ENCODE measurements around the gene LANCL2. TPM values are rescaled to one million over a fixed set of nuclear protein-coding genes. Genes with fewer than 3 reads are reported as not detected.
"Not testable (repeated sequence)": the region's sequence is repeated elsewhere in the genome, so short reads cannot be mapped to it uniquely, and the experiment has no call there.

LANCL2 gene
- total RNA-seq, 1 donor from 2014 or later, result 11.0 TPM

GRCh38 chr7:55405856-55406541 lies 40.9 kb downstream of the LANCL2 start:
- no peak for DNase-seq

DNA sequence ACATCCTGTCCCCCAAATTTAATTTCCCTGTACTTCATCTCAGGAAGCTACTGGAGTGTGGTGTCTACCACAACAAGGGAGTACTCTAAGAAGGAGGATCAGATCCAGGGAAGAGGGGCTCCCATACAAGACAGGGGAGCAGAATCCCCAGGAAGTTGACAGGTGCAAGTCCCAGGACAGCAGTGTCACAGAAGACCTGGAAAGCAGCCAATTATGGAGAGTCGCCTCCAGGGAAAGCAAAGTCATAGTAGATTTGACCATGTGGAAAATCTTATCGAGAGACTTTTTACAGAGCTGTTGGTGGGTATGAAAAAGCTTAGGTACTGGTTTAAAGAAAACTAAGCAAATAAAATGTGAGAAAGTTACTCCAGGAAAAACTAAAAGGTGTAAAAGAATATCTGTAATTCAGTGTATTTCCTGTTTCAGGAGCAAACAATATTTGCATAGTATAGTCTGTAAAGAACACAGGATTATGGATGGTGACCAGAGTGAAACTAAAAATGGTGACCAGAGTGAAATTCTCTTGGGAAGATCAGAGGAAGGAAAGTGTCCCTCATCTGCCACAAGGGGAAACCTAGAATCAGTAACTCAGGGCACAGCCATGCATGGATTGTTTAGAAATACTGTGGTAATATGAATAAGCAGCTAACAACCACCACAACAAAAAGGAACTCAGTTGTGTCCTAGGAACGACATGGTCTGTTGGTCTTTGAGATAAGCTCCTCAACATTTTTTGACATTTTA lies 44.5 kb downstream of the LANCL2 start:
- no peak for DNase-seq

DNA sequence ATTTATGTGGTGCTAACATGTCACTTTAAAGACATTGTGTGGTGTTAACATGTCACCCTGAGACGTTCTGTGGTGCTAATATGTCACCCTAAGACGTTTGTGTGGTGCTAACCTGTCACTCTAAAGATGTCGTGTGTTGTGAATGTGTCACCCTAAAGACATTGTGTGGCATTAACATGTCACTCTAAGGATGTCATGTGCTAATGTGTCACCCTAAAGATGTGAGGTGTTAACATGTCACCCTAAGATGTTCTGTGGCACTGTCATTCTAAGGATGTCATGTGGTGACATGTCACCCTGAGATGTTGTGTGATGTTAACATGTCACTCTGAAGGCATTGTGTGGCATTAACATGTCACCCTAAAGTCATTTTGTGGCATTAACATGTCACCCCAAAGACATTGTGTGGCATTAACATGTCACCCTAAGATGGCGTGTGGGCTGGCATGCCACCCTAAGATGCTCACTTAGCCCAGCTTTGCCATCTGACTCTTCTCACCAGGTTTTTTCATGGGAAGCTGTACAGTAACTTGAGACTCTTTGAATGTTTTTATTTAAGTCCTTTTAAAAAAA lies 45.6 kb downstream of the LANCL2 start:
- DNase-seq, result no peak

- DNase-seq, result no peak
These were observed 46.7 kb downstream of the LANCL2 start for GRCh38 chr7:55411844-55412243.

GRCh38 chr7:55413442-55413841 lies 48.3 kb downstream of the LANCL2 start:
- no peak for DNase-seq

DNA sequence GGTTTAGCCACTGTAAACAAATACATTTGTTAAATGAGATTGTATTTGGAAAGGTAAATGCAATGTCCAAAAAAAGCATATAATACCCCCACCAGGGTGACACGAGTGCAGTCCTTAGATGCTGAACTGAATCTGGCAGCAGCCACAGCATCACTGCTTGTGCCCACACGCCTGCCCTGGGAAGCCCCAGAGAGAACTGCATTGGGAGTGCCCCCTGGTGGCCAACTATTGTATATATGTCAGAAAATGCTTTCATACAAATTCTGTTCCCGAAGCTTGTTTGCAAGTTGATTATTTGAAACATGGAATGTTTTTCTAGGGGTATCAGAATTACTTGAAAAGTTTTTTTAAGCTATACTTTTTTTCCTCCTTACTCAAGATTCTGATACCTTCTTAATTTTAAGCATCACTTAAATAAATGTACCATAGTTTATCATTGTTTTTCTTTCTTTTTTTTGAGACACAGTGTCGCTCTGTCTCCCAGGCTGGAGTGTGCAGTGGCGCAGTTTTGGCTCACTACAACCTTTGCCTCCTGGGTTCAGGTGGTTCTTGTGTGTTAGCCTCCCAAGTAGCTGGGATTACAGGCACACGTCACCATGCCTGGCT lies 50.1 kb downstream of the LANCL2 start:
- DNase-seq, result peak; percentile 13

DNA sequence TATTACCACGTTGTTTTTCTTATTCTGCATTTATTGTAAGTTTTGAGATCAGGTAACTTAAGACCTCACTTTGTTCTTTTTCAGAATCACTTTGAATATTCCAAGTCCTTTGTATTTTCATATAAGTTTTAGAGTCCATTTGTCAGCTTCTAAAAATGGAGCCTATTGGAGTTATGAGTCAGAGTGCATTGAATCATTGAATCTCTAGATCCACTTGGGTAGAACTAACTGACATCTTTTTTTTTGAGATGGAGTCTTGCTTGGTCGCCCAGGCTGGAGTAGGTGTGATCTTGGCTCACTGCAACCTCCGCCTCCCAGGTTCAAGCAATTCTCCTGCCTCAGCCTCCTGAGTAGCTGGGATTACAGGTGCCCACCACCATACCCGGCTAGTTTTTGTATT lies 52.3 kb downstream of the LANCL2 start:
- not testable (repeated sequence) for DNase-seq

DNA sequence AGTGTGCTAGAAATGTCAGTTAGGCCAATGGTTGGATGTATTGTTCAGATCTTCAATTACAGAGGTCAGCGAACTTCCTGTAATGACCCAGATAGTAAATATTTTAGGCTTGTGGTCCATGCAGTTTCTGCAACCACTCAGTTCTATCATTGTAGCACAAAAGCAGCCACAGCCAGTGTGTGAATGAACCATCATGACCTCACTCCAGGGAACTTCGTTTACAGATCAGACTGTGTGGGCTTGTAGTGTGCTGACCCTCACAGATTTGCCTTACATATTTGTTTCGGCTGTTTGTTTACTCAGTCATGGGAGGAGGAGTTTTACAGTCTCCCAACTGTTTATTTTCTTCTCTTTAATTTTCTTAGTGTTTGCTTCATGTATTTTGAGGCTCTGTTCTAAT lies 55.4 kb downstream of the LANCL2 start:
- DNase-seq, result no peak

- no peak for DNase-seq
These were observed 58.2 kb downstream of the LANCL2 start for GRCh38 chr7:55423277-55423711.

DNA sequence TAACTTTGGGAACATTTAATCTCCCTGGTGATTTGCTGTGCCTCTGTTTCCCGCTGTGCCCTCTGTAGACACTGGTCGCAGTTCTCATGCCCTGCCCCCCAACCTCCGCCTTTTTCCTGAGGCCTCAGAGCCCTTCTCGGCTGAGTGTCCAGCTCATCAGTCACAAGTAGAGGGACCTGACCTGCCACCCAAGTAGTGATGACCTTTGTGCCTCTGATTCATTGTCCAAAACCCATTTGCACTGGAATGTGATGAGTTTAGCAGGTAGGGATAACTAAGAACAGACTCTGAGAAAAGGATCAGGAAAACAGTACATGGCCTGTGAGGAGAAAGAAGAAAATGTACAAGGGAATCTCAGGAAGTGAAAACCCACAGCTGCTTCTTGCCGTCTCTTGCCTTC lies 58.8 kb downstream of the LANCL2 start:
- DNase-seq, result no peak

DNA sequence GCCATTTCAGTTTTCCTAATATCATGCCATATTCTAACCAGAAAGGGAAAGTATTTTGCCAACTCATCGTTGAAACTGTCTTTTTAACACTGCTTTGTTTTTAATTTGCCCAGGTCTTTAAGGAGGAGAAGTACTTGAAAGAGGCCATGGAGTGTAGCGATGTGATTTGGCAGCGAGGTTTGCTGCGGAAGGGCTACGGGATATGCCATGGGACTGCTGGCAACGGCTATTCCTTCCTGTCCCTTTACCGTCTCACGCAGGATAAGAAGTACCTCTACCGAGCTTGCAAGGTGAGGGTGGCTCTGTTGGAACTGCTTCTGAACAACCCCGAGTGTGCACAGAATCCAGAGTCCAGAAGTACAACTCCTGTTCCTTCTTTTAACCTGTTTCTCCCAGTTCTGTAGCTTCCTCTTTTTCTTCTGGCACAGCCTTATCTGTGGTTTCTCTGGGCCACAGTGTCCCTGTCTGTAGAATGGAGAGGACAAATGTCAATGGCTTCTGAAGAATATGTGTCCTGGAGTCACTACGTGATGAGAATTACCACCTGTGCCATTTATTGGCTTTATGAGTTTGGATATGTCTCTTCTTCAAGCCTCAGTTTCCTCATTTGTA lies 60.1 kb downstream of the LANCL2 start:
- no peak for DNase-seq

DNA sequence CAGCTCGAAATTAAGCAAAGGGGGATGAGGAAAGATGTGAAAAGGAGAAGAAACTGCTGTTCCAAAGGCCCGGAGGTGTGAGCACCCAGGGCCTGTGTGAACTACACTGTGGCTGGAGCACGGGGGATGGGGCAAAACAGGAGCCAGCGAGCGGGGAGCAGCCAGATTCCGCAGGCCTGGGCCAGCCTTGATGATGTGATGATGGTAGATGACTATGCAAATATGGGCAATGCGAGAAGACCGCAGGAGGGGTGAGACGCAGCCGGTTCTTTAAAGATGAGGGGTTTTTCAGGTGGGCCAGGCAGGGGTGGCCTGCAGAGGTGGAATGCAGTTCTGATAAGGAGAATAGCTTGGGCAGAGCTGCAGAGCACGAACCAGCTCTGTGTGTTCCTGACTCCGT lies 61.5 kb downstream of the LANCL2 start:
- DNase-seq, result no peak

GRCh38 chr7:55427342-55427741 lies 62.2 kb downstream of the LANCL2 start:
- no peak for DNase-seq

DNA sequence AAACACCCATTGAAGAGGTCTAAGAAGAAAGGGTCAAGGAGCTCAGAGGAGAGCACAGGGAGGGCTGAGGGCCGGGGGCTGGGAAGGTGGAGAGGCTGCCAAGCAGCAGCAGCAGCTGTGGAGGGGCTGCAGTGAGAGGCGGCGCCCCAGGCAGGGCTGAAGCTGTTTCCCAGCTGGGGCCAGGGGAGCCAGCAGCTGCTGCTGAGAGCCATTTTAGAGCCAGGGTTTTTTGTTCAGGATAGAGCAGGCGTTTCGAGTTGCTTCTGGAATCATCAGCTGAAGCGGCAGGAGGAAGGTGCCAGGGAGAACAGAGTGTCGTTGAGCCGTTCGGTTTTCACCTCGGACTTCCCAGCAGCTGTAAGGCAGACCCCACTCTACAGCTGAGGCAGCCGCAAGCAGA lies 62.7 kb downstream of the LANCL2 start:
- DNase-seq, result no peak

GRCh38 chr7:55429835-55430499 lies 64.8 kb downstream of the LANCL2 start:
- no peak for DNase-seq

DNA sequence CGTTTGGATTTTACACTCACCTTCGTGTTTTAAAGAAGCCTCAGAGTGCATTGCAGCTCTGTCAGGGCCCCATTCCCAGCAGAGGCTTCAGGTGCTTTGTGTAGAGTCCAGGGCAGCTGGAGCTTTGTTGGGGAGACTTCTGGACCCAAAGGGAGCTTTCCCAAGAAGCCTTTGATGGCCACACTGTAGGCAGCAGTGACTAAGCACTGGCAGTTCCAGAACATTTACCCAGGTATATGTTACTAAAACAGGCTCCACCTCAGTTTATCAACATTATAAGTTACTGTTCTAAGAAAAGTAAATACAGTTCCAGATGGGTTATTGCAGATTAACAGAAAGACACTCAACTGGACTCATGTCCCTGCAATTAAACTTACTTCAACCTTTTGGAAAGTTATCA lies 66.8 kb downstream of the LANCL2 start:
- DNase-seq, result no peak

DNA sequence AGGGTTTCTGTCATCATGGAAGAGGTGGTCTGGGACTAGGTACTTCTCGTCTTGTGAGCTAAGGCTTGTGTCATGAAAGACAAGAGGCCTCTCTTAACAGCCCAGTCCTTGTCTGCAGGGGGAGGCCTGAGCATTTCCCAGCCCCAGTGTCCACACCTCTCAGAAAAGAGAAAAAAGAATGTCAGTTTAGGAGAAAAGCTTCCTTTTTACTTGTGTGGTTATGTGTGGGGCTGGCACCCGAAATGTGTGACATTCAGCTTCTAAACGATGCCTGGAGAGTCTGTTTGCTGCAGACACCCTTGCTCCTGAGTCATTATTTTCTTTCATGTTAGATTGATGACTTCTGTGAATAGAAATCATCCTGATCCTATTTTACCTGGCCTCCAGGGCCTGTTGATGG lies 67.4 kb downstream of the LANCL2 start:
- no peak for DNase-seq

GRCh38 chr7:55432939-55433784 lies 68.0 kb downstream of the LANCL2 start:
- DNase-seq, result no peak

- DNase-seq, result no peak
These were observed 70.3 kb downstream of the LANCL2 start for GRCh38 chr7:55435466-55435865.

DNA sequence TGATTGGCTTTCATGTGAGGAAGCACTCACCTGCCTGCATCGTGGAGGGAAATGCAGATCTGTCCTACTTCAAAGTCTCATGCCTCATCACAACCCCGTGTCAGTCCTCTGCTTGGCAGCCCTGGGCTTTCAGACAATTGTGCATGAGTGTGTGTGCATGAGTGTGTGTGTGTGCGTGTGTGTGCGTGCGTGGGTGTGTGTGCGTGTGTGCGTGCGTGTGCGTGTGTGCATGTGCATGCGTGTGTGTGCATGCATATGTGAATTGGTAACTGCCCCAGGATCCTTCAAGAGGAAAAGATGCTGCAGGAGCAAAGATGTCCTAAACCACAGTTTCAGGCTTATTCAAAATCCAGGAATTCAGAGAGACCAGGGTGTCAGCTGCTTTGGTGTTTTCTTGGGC lies 71.3 kb downstream of the LANCL2 start:
- no peak for DNase-seq

- DNase-seq, result no peak
These were observed 72.2 kb downstream of the LANCL2 start for GRCh38 chr7:55437375-55437774.

All from skin of body (tissue), 2 donors.